C1 segment of cervical spinal cord (tissue), 14 donors: Measurements from ENCODE around the gene CALY.

Experiments
- DNase-seq, 14 donors: peaks; one replicate each; lab custom pipeline; 2025; lab: John Stamatoyannopoulos, UW

CALY gene

GRCh38 chr10:133311570-133311969 is 25.1 kb downstream of the CALY start:
- DNase-seq: no peak

GRCh38 chr10:133310789-133311188 is 25.9 kb downstream of the CALY start:
- DNase-seq: no peak

- DNase-seq: no peak
These were observed 26.3 kb downstream of the CALY start for GRCh38 chr10:133310399-133310755.

GRCh38 chr10:133309720-133310398 is 26.8 kb downstream of the CALY start:
- DNase-seq: no peak

GRCh38 chr10:133309100-133309719 is 27.5 kb downstream of the CALY start:
- DNase-seq: peak in 13 of 14 donors; percentile 70 to 95 (median 90)

GRCh38 chr10:133308421-133309099 is 28.1 kb downstream of the CALY start, which contains the start of the genes TUBGCP2 and ZNF511:
TUBGCP2 (minus strand) TSS chr10:133308872; CDS start chr10:133302941, 5,931 bp downstream.
ZNF511 (plus strand) TSS chr10:133308914; CDS start chr10:133308944, 30 bp downstream.
- peak; percentile 52 to 95 (median 90) for DNase-seq

GRCh38 chr10:133307776-133308420 is 28.8 kb downstream of the CALY start:
- peak in 1 of 14 donors; percentile 40 for DNase-seq

GRCh38 chr10:133306941-133307379 is 29.7 kb downstream of the CALY start:
- no peak for DNase-seq

- no peak for DNase-seq
These were observed 30.6 kb downstream of the CALY start for GRCh38 chr10:133306097-133306476.

- DNase-seq: no peak
These were observed 33.5 kb downstream of the CALY start for GRCh38 chr10:133303206-133303605.

GRCh38 chr10:133302230-133302629 is 34.5 kb downstream of the CALY start:
- no peak for DNase-seq

- no peak for DNase-seq
These were observed 37.0 kb downstream of the CALY start for GRCh38 chr10:133299738-133300137.

- DNase-seq: no peak
These were observed 37.5 kb downstream of the CALY start for GRCh38 chr10:133299224-133299623.

GRCh38 chr10:133298466-133298865 is 38.2 kb downstream of the CALY start:
- DNase-seq: no peak

- no peak for DNase-seq
These were observed 39.2 kb downstream of the CALY start for GRCh38 chr10:133297504-133297903.

GRCh38 chr10:133295426-133296320 is 41.0 kb downstream of the CALY start:
- no peak for DNase-seq

- peak in 2 of 14 donors; percentile 44 to 45 for DNase-seq
These were observed 42.5 kb downstream of the CALY start for GRCh38 chr10:133294189-133294588.

GRCh38 chr10:133293810-133294119 is 42.9 kb downstream of the CALY start:
- no peak for DNase-seq

- peak in 1 of 14 donors; percentile 36 for DNase-seq
These were observed 43.5 kb downstream of the CALY start for GRCh38 chr10:133292919-133293809.

GRCh38 chr10:133289761-133290160 is 46.9 kb downstream of the CALY start:
- DNase-seq: no peak
